ENCODE measurements around the gene CFAP221.
"Not testable (repeated sequence)": the region's sequence is repeated elsewhere in the genome, so short reads cannot be mapped to it uniquely, and the experiment has no call there.

DNA sequence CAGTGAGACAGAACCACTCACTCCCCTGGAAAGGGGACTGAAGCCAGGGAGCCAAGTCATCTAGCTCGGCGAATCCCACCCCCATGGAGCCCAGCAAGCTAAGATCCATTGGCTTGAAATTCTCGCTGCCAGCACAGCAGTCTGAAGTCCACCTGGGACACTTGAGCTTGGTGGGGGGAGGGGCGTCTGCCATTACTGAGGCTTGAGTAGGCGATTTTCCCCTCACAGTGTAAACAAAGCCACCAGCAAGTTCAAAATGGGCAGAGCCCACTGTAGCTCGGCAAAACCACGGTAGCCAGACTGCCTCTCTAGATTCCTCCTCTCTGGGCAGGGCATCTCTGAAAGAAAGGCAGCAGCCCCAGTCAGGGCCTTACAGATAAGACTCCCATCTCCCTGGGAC is 74.5 kb downstream of the CFAP221 start:
- TF ChIP-seq POLR2A (IDR thresholded peaks at IDR 0.05; ENCODE audit: low read depth, low read length); POLR2AphosphoS5 (IDR thresholded peaks at IDR 0.05; ENCODE audit: low read depth, low read length); TAF1 (IDR thresholded peaks at IDR 0.05; ENCODE audit: low read depth, low read length); PAX5 (IDR thresholded peaks at IDR 0.05; ENCODE audit: insufficient read depth, low read length, severe bottlenecking); SPI1 (IDR thresholded peaks at IDR 0.05; ENCODE audit: low read depth, low read length): not testable (repeated sequence)
